T-cell (primary cell): Measurements from ENCODE around the gene ZC3H12D. TPM values are rescaled to one million over a fixed set of nuclear protein-coding genes. Genes with fewer than 3 reads are reported as not detected.

ENCODE experiments used
- ATAC-seq, 4 experiments: fragments of 200-7000 bp in 3 of 4; fragments of 150-1000 bp in 1 of 4; cut with Tn5 transposase; replicated peaks in 1 of 4; 1 replicate in 3 of 4; 2 replicates in 1 of 4; pipeline ENCODE4 v1.10.0; 2021; ENCODE audit warnings: moderate library complexity in 3 of 4, mild to moderate bottlenecking in 2 of 4, moderate number of reproducible peaks in 1 of 4
- CTCF ChIA-PET, 2 donors: fragments of 300-600 bp; sonication (Branson Sonifier 250); formaldehyde crosslinking; loops; one replicate each; lab custom pipeline; 2022; ENCODE audit warnings: antibody characterized with exemption in 2 of 2; lab: Charles Lee
- POLR2A ChIA-PET, 2 donors: fragments of 300-600 bp; sonication (Branson Sonifier 250); formaldehyde crosslinking; loops; one replicate each; lab custom pipeline; 2022; ENCODE audit warnings: antibody characterized with exemption in 2 of 2; lab: Charles Lee
- DNase-seq, 35 experiments: peaks; one replicate each; pipeline versions ENCODE4 v3.0.0 to v3.0.0-alpha.2; 2013 to 2023
- H3K27ac ChIP-seq: one replicate; pipeline ENCODE4 v1.5.1; 2013; ENCODE audit warnings: low read length
- H3K27me3 ChIP-seq, 2 experiments: replicated peaks in 1 of 2; 1 replicate in 1 of 2; 2 replicates in 1 of 2; pipeline versions ENCODE4 v1.6.1 to v1.7.0; 2013; ENCODE audit warnings: low read length in 1 of 2, mixed read lengths in 1 of 2; ENCODE audit not compliant: control insufficient read depth in 2 of 2, insufficient read depth in 2 of 2; ENCODE audit errors: extremely low read depth in 1 of 2
- H3K36me3 ChIP-seq, 2 donors: 1 replicate in 1 of 2; 2 replicates in 1 of 2; pipeline versions ENCODE4 v1.6.1 to v1.7.0; 2013; ENCODE audit warnings: low read length in 1 of 2; ENCODE audit not compliant: control insufficient read depth in 2 of 2, insufficient read depth in 1 of 2; ENCODE audit errors: extremely low read depth in 1 of 2
- H3K4me1 ChIP-seq, 2 experiments: 1 replicate in 1 of 2; 2 replicates in 1 of 2; pipeline versions ENCODE4 v1.6.1 to v1.7.0; 2013; ENCODE audit warnings: low read length in 2 of 2, mixed read lengths in 1 of 2; ENCODE audit not compliant: insufficient read depth in 2 of 2, control insufficient read depth in 1 of 2; ENCODE audit errors: extremely low read depth in 1 of 2
- H3K4me3 ChIP-seq, 2 donors: 1 replicate in 1 of 2; 2 replicates in 1 of 2; pipeline versions ENCODE4 v1.5.1 to v1.7.0; 2013; ENCODE audit warnings: mild to moderate bottlenecking in 2 of 2, low read length in 1 of 2, moderate library complexity in 1 of 2; ENCODE audit not compliant: control insufficient read depth in 1 of 2; ENCODE audit errors: extremely low read depth in 1 of 2
- H3K9me3 ChIP-seq: 2 replicates; pipeline ENCODE4 v1.7.0; 2013
- H3K27ac Mint-ChIP-seq, 2 donors: one replicate each; pipeline ENCODE4 v1.8.0; 2020 to 2021; ENCODE audit warnings: mild to moderate bottlenecking in 2 of 2, mixed read lengths in 2 of 2
- H3K27me3 Mint-ChIP-seq, 2 donors: one replicate each; pipeline ENCODE4 v1.8.0; 2021 to 2022; ENCODE audit warnings: mixed read lengths in 2 of 2
- H3K36me3 Mint-ChIP-seq: one replicate; pipeline ENCODE4 v1.8.0; 2021; ENCODE audit warnings: mixed read lengths
- H3K4me1 Mint-ChIP-seq, 3 donors: one replicate each; pipeline ENCODE4 v1.8.0; 2020 to 2022; ENCODE audit warnings: mixed read lengths in 3 of 3, mild to moderate bottlenecking in 1 of 3
- H3K4me3 Mint-ChIP-seq, 3 donors: one replicate each; pipeline ENCODE4 v1.8.0; 2020 to 2022; ENCODE audit warnings: mild to moderate bottlenecking in 3 of 3, mixed read lengths in 3 of 3, moderate library complexity in 3 of 3
- H3K9me3 Mint-ChIP-seq, 3 donors: one replicate each; pipeline ENCODE4 v1.8.0; 2020 to 2022; ENCODE audit warnings: mixed read lengths in 3 of 3
- WGBS: methylation state at CpG from one replicate; pipeline ENCODE4 v1.1.5; 2013; ENCODE audit warnings: missing lambda C conversion rate; ENCODE audit not compliant: insufficient coverage; 5-methylcytosine and 5-hydroxymethylcytosine counted together
- total RNA-seq, 35 experiments: library from RNA in 6 of 35; stranded (reverse) in 6 of 35; fragments of 120-200 nt in 1 of 35; gene quantifications; one replicate each; pipeline versions ENCODE4 v1.2.1 to v1.2.4 and lab custom pipeline; 2013 to 2026

ZC3H12D gene
- total RNA-seq, 5 donors from 2014 or later (not counting 1 experiment from before 2014, with no cell fraction given), result 48.2 to 117 (median 107) TPM

DNA sequence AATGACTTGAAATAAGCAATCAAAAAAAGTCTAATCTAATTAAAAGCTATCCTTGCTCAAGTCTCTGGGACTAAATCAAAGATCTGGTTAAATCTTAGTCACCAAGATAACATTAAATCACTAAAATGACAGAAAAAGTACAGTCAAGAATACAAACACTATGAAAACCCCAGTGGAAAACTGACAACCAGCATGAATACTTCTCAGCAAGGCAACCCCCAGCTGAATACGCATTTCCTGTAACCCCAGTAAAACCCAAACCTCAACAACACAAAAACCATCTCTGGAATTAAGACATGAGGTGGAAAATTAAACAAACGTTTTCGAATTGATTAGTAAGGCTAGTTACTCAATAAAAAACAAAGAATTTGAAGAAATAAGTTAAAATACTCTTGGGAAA lies 23.7 kb upstream of the ZC3H12D start:
- H3K36me3 ChIP-seq, result peaks cover 0 to 23% of the 10 kb centered on the region in 2 donors

DNA sequence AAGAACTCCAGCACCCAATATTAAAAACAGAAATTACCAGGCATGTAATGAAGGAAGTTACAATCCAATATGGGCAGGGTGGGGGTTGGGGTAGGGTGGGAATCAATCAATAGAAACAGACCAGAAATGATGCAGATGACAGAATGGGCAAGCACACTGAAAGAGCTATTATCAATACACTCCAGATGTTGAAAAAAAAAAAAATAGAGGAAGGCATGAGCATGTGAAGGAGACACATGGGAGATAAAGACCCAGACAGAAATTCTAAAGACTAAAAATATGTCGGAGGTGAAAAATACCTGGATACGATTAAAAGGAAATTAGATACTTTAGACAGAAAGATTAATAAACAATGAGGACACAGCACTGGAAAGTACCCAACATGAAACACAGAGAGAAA lies 19.1 kb upstream of the ZC3H12D start:
- ChIA-PET CTCF (interaction anchor here (0.6 to 1.6 kb wide), 8 partner anchors 10 to 42 kb away, joined by 3 to 6 read pairs (median 4); partner anchors contain the start of gene ZC3H12D (in 1 of the 2)), POLR2A (interaction anchor here (0.6 to 1.5 kb wide), 6 partner anchors 9 to 40 kb away, joined by 4 to 25 read pairs (median 6); no protein-coding TSS in a partner anchor)
- Histone ChIP-seq H3K9me3 (no peaks in the 10 kb centered on the region), H3K36me3 (peaks cover 0 to 16% of the 10 kb centered on the region in 2 donors), H3K27me3 (no peaks in the 10 kb centered on the region), H3K27ac (no peak overlapping the region), H3K4me3 (no peak overlapping the region), H3K4me1 (peaks cover 2 to 4% of the 10 kb centered on the region in 2 experiments)
- Mint-ChIP-seq H3K36me3 (peaks cover 42% of the 10 kb centered on the region), H3K27me3 (no peaks in the 10 kb centered on the region), H3K9me3 (no peaks in the 10 kb centered on the region), H3K4me3 (no peak overlapping the region), H3K27ac (peak overlapping the region; percentile 74 to 86), H3K4me1 (peaks cover 42 to 60% (median 56%) of the 10 kb centered on the region in 3 donors)
- DNase-seq, result no peak
- no peak for ATAC-seq
- no CpG with 5 or more reads among the region's 2 CpGs for WGBS

More for the DNA sequence above, 23.7 kb upstream of the ZC3H12D start:
- Mint-ChIP-seq H3K27me3 (no peaks in the 10 kb centered on the region), H3K4me3 (peak overlapping the region; percentile 7 to 53 (median 32)), H3K36me3 (peaks cover 43% of the 10 kb centered on the region), H3K4me1 (peaks cover 37 to 54% (median 44%) of the 10 kb centered on the region in 3 donors), H3K9me3 (no peaks in the 10 kb centered on the region), H3K27ac (peak overlapping the region; percentile 91 to 95)
- H3K4me3 ChIP-seq, result no peak overlapping the region
- H3K27me3 ChIP-seq, result no peaks in the 10 kb centered on the region
- peaks cover 0 to 4% of the 10 kb centered on the region in 2 experiments for H3K4me1 ChIP-seq
- ATAC-seq (peak; percentile 76 to 95 (median 86)), DNase-seq (peak in 26 of 35 experiments; percentile 8 to 81 (median 45))
- no CpG with 5 or more reads among the region's 3 CpGs for WGBS
- ChIA-PET CTCF (interaction anchor here (1.0 to 2.7 kb wide), 6 partner anchors 9 to 480 kb away, joined by 3 to 14 read pairs (median 3); partner anchors contain the start of gene PPIL4 (in 1 of the 2)), POLR2A (interaction anchor here (0.6 to 2.3 kb wide), 10 partner anchors 9 to 354 kb away, joined by 3 to 42 read pairs (median 4); partner anchors contain the start of gene ZC3H12D (in 1 of the 2))
- H3K9me3 ChIP-seq, result no peaks in the 10 kb centered on the region
- H3K27ac ChIP-seq, result peak overlapping the region; percentile 74

DNA sequence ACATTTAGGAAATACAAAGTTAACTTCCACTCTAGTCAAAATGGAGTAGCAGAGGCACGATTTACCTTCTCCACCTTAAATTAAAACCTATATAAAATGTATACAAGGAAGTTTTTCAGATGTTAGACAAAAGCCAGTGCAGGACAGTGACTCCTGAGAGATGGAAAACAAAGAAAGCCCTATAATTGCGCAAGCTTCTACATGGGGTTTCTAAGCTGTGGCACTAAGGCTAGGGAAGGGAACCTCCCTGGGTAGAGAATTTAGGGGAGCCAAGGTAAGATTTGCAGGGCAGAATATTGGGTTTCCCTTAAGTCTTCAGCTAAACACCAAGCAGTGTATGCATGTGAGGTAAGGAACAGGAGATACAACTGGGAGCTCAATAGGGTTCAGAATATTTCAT lies 18.5 kb upstream of the ZC3H12D start:
- peaks cover 42% of the 10 kb centered on the region for H3K36me3 Mint-ChIP-seq
- H3K4me3 Mint-ChIP-seq, result no peak overlapping the region
- Histone ChIP-seq H3K36me3 (peaks cover 0 to 16% of the 10 kb centered on the region in 2 donors), H3K27ac (no peak overlapping the region), H3K4me3 (no peak overlapping the region), H3K27me3 (no peaks in the 10 kb centered on the region), H3K9me3 (no peaks in the 10 kb centered on the region), H3K4me1 (peaks cover 2 to 4% of the 10 kb centered on the region in 2 experiments)
- POLR2A ChIA-PET, result interaction anchor here (0.6 to 1.7 kb wide), 7 partner anchors 8 to 41 kb away, joined by 4 to 25 read pairs (median 6); partner anchors contain the start of gene ZC3H12D (in 1 of the 2)
- peak overlapping the region; percentile 78 to 86 for H3K27ac Mint-ChIP-seq
- 83% methylated on average over 1 of the region's 2 CpGs for WGBS
- no peaks in the 10 kb centered on the region for H3K27me3 Mint-ChIP-seq
- peaks cover 36 to 58% (median 55%) of the 10 kb centered on the region in 3 donors for H3K4me1 Mint-ChIP-seq
- H3K9me3 Mint-ChIP-seq, result no peaks in the 10 kb centered on the region
- CTCF ChIA-PET, result interaction anchor here (0.6 to 1.6 kb wide), 10 partner anchors 10 to 43 kb away, joined by 3 to 6 read pairs (median 3); partner anchors contain the start of gene ZC3H12D (in 1 of the 2)
- ATAC-seq (no peak), DNase-seq (no peak)

DNA sequence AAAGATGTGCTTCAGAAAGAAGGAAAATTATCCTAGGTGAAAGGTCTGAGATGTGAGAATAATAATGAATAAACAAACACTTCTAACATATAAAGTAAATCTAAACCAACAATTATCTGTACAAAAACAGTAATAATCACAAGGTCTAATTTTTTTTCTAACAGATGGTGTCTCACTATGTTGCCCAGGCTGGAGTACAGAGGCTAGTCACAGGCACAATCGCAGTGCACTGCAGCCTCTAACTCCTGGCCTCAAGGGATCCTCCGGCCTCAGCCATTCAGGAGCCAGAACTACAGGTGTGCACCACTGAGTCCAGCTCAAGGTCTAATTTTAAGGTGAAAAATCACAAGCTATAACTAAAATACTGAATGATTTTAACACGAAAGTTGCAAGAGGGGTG lies 17.0 kb upstream of the ZC3H12D start:
- Mint-ChIP-seq H3K27ac (peak overlapping the region; percentile 86 to 90), H3K27me3 (no peaks in the 10 kb centered on the region), H3K4me1 (peaks cover 38 to 59% (median 56%) of the 10 kb centered on the region in 3 donors), H3K9me3 (no peaks in the 10 kb centered on the region), H3K36me3 (peaks cover 43% of the 10 kb centered on the region), H3K4me3 (no peak overlapping the region)
- peaks cover under 1 to 10% of the 10 kb centered on the region in 2 experiments for H3K4me1 ChIP-seq
- ChIA-PET POLR2A (interaction anchor here in 1 of 2 donors (1.7 kb wide), 1 partner anchor 17 kb away, joined by 14 read pairs; the partner anchor contains the start of gene ZC3H12D), CTCF (interaction anchor here (0.9 to 1.1 kb wide), 2 partner anchors 14 to 15 kb away, joined by 3 to 4 read pairs; no protein-coding TSS in a partner anchor)
- no peaks in the 10 kb centered on the region for H3K27me3 ChIP-seq
- peaks cover 0 to 18% of the 10 kb centered on the region in 2 donors for H3K36me3 ChIP-seq
- H3K4me3 ChIP-seq, result no peak overlapping the region
- no peaks in the 10 kb centered on the region for H3K9me3 ChIP-seq
- ATAC-seq (no peak), DNase-seq (no peak)
- no peak overlapping the region for H3K27ac ChIP-seq
- 95% methylated on average over 2 of the region's 3 CpGs for WGBS

DNA sequence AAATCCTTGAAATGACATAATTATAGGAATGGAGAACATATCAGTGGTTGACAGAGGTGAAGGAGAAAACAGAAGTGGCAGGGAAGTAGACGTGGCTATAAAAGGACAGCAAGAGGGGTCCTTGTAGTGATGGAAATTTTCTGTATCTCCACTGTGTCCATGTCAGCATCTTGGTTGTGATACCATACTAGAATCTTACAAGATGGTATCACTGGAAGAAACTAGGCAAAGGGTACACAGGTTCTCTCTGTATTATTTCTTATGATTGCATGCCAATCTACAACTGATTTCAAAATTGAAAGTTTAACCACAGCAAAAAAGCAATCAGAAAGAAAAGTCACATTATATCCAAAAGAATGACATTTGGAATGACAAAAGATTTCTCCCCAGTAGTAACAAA lies 16.4 kb upstream of the ZC3H12D start:
- Histone ChIP-seq H3K36me3 (peaks cover 0 to 18% of the 10 kb centered on the region in 2 donors), H3K27me3 (no peaks in the 10 kb centered on the region), H3K9me3 (no peaks in the 10 kb centered on the region), H3K4me1 (peaks cover 3 to 15% of the 10 kb centered on the region in 2 experiments), H3K27ac (no peak overlapping the region), H3K4me3 (no peak overlapping the region)
- ChIA-PET POLR2A (no interaction called here), CTCF (interaction anchor here in 1 of 2 donors (0.7 to 0.9 kb wide), 2 partner anchors 14 to 402 kb away, joined by 3 to 4 read pairs; no protein-coding TSS in a partner anchor)
- Mint-ChIP-seq H3K9me3 (no peaks in the 10 kb centered on the region), H3K27ac (peak overlapping the region; percentile 86 to 90), H3K4me1 (peaks cover 44 to 65% (median 59%) of the 10 kb centered on the region in 3 donors), H3K27me3 (no peaks in the 10 kb centered on the region), H3K4me3 (no peak overlapping the region), H3K36me3 (peaks cover 44% of the 10 kb centered on the region)
- whole genome bisulfite sequencing, result 83% methylated on average over 1 of the region's 1 CpG
- ATAC-seq, result no peak
- DNase-seq, result no peak

DNA sequence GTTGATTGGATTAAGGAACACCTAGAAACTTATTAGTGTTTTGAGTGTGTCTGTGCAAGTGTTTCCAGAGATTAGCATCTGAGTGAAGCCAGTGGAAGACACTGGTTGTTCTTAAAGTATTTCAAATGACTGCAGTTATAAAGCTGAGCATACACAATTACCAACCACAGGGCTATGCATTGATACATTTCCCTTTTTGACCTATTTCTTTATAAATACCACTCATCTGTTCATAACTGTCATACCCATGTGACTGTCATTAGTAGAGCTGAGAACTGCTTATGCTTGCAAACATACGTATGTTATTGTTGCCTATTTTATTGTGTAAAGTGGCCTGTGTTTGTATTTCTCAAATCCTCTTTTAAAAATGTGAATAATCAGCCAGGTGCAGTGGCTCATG lies 15.3 kb upstream of the ZC3H12D start:
- Mint-ChIP-seq H3K4me1 (peaks cover 50 to 68% (median 67%) of the 10 kb centered on the region in 3 donors), H3K9me3 (no peaks in the 10 kb centered on the region), H3K27ac (peak overlapping the region; percentile 76 to 77), H3K4me3 (no peak overlapping the region), H3K36me3 (peaks cover 34% of the 10 kb centered on the region), H3K27me3 (no peaks in the 10 kb centered on the region)
- ChIA-PET POLR2A (interaction anchor here in 1 of 2 donors (0.6 to 0.7 kb wide), 2 partner anchors 22 to 150 kb away, joined by 3 to 7 read pairs; no protein-coding TSS in a partner anchor), CTCF (interaction anchor here in 1 of 2 donors (1.0 to 1.3 kb wide), 2 partner anchors 9 to 17 kb away, joined by 3 to 4 read pairs; no protein-coding TSS in a partner anchor)
- H3K4me3 ChIP-seq, result no peak overlapping the region
- WGBS, result no CpG with 5 or more reads among the region's 1 CpG
- no peaks in the 10 kb centered on the region for H3K9me3 ChIP-seq
- DNase-seq (no peak), ATAC-seq (no peak)
- no peak overlapping the region for H3K27ac ChIP-seq
- no peaks in the 10 kb centered on the region for H3K27me3 ChIP-seq
- peaks cover 0 to 14% of the 10 kb centered on the region in 2 donors for H3K36me3 ChIP-seq
- peaks cover 10 to 23% of the 10 kb centered on the region in 2 experiments for H3K4me1 ChIP-seq
